ENCODE results near the gene GMPS.
A peak's percentile ranks its signal among the peaks of the same experiment; 100 is the strongest.

The GMPS gene

GRCh38 chr3:155863072-155863784 is 7.2 kb upstream of the GMPS start:
- no peak for DNase-seq (ENCODE audit: low read depth in 2 of 2)
- no peak for TF ChIP-seq CTCF (IDR thresholded peaks at IDR 0.05; ENCODE audit: low read depth, low read length)
- H3K4me3 ChIP-seq (replicated peaks in 1 of 2; ENCODE audit: low read depth in 2 of 2, low read length in 2 of 2): no peak overlapping the region

- DNase-seq (ENCODE audit: low read depth in 2 of 2): no peak
- H3K4me3 ChIP-seq (replicated peaks in 1 of 2; ENCODE audit: low read depth in 2 of 2, low read length in 2 of 2): peak overlapping the region; percentile 36 to 59
- TF ChIP-seq CTCF (IDR thresholded peaks at IDR 0.05; ENCODE audit: low read depth, low read length): no peak
Observed at GRCh38 chr3:155869691-155870090, 759 bp upstream of the GMPS start.

- H3K4me3 ChIP-seq (replicated peaks in 1 of 2; ENCODE audit: low read depth in 2 of 2, low read length in 2 of 2): peak overlapping the region; percentile 85 to 96
- TF ChIP-seq CTCF (IDR thresholded peaks at IDR 0.05; ENCODE audit: low read depth, low read length): no peak
- peak; percentile 32 to 49 for DNase-seq (ENCODE audit: low read depth in 2 of 2)
Observed at GRCh38 chr3:155870945-155871745, 695 bp downstream of the GMPS start.

GRCh38 chr3:155871746-155872158 is 1.3 kb downstream of the GMPS start:
- DNase-seq (ENCODE audit: low read depth in 2 of 2): no peak
- no peak for TF ChIP-seq CTCF (IDR thresholded peaks at IDR 0.05; ENCODE audit: low read depth, low read length)
- H3K4me3 ChIP-seq (replicated peaks in 1 of 2; ENCODE audit: low read depth in 2 of 2, low read length in 2 of 2): peak overlapping the region; percentile 85 to 96

- H3K4me3 ChIP-seq (replicated peaks in 1 of 2; ENCODE audit: low read depth in 2 of 2, low read length in 2 of 2): no peak overlapping the region
- TF ChIP-seq CTCF (IDR thresholded peaks at IDR 0.05; ENCODE audit: low read depth, low read length): no peak
- no peak for DNase-seq (ENCODE audit: low read depth in 2 of 2)
Observed at GRCh38 chr3:155872904-155873646, 2.6 kb downstream of the GMPS start.

GRCh38 chr3:155876037-155876436 is 5.6 kb downstream of the GMPS start:
- TF ChIP-seq CTCF (IDR thresholded peaks at IDR 0.05; ENCODE audit: low read depth, low read length): no peak
- no peak for DNase-seq (ENCODE audit: low read depth in 2 of 2)

More at GRCh38 chr3:155876037-155876436, 5.6 kb downstream of the GMPS start:
- H3K4me3 ChIP-seq (replicated peaks in 1 of 2; ENCODE audit: low read depth in 2 of 2, low read length in 2 of 2): no peak overlapping the region
